HepG2 (cell line): ENCODE measurements around the gene DNAAF3. TPM values are rescaled to one million over a fixed set of nuclear protein-coding genes. Genes with fewer than 3 reads are reported as not detected.
A peak's percentile ranks its signal among the peaks of the same experiment; 100 is the strongest.

Source experiments
- ATAC-seq: fragments of 200-7000 bp; cut with Tn5 transposase; 3 replicates; pipeline ENCODE4 v1.9.1; 2020; ENCODE audit warnings: mild to moderate bottlenecking, moderate library complexity
- BruUV-seq: library from RNA; stranded (reverse); fragments of 400-500 nt; replicated peaks from 2 replicates; lab custom pipeline; 2021; lab: Mats Ljungman, UMichigan
- CTCF ChIA-PET: fragments of 300-600 bp; formaldehyde crosslinking; extraction: SDS; loops from one replicate; lab custom pipeline; 2021; ENCODE audit warnings: low total read pairs, inconsistent platforms, low intra/inter-chr PET ratio; lab: Yijun Ruan, JAX
- POLR2A ChIA-PET: fragments of 350-600 bp; sonication (Branson Sonifier 250); formaldehyde crosslinking; loops from one replicate; lab custom pipeline; 2020; ENCODE audit warnings: antibody characterized with exemption, inconsistent platforms; lab: Yijun Ruan, JAX
- DNase-seq: peaks from one replicate; pipeline ENCODE4 v3.0.0-alpha.2; 2015; ENCODE audit warnings: low spot score
- FAIRE-seq: peaks from 3 replicates; lab custom pipeline; 2011; peaks lifted over from hg19 to GRCh38; lab: Jason Lieb, UNC
- H2AFZ ChIP-seq: one replicate; pipeline ENCODE4 v1.6.1; 2011; ENCODE audit warnings: low read length, inconsistent platforms
- H3K27ac ChIP-seq: fragments of 300-600 bp; 3 replicates; pipeline ENCODE4 v1.8.0; 2011; ENCODE audit warnings: mixed run types, mild to moderate bottlenecking, mixed read lengths, low read length, inconsistent platforms; ENCODE audit not compliant: insufficient read depth; ENCODE audit errors: extremely low read length
- H3K27me3 ChIP-seq, 2 experiments: fragments of 200-600 bp in 1 of 2; 2 replicates in 1 of 2; 3 replicates in 1 of 2; pipeline versions ENCODE4 v1.6.0 to v1.8.0; 2011; ENCODE audit warnings: low read length in 2 of 2, mild to moderate bottlenecking in 2 of 2, moderate library complexity in 2 of 2, inconsistent platforms in 1 of 2; ENCODE audit not compliant: insufficient read depth in 2 of 2, control insufficient read depth in 1 of 2
- H3K36me3 ChIP-seq, 2 experiments: fragments of 200-600 bp in 1 of 2; replicated peaks in 1 of 2; 2 replicates in 1 of 2; 3 replicates in 1 of 2; pipeline versions ENCODE4 v1.5.1 to v1.8.0; 2011; ENCODE audit warnings: low read length in 2 of 2, inconsistent platforms in 1 of 2; ENCODE audit not compliant: insufficient read depth in 2 of 2, control insufficient read depth in 1 of 2
- H3K4me1 ChIP-seq: 2 replicates; pipeline ENCODE4 v1.5.1; 2012; ENCODE audit warnings: low read length, inconsistent platforms; ENCODE audit not compliant: insufficient read depth
- H3K4me2 ChIP-seq: 2 replicates; pipeline ENCODE4 v1.6.0; 2011; ENCODE audit warnings: low read depth, low read length, inconsistent platforms
- H3K4me3 ChIP-seq, 3 experiments: fragments of 200-600 bp in 1 of 3; sonication (generic), shearing (Covaris generic) in 1 of 3; replicated peaks in 1 of 3; 2 replicates each; pipeline ENCODE4 v1.5.1; 2011 to 2016; ENCODE audit warnings: low read length in 3 of 3, inconsistent platforms in 2 of 3, low read depth in 2 of 3, mild to moderate bottlenecking in 2 of 3, control low read depth in 1 of 3, mixed read lengths in 1 of 3; ENCODE audit not compliant: insufficient read depth in 1 of 3
- H3K79me2 ChIP-seq: one replicate; pipeline ENCODE4 v1.6.1; 2011; ENCODE audit warnings: low read length, inconsistent platforms; ENCODE audit not compliant: insufficient read depth
- H3K9ac ChIP-seq: 2 replicates; pipeline ENCODE4 v1.6.0; 2011; ENCODE audit warnings: mild to moderate bottlenecking, low read depth, low read length, inconsistent platforms; ENCODE audit not compliant: insufficient read depth
- H3K9me3 ChIP-seq: 2 replicates; pipeline ENCODE4 v1.5.1; 2012; ENCODE audit warnings: mild to moderate bottlenecking, low read length
- H4K20me1 ChIP-seq: 2 replicates; pipeline ENCODE4 v1.6.0; 2011; ENCODE audit warnings: inconsistent platforms, mild to moderate bottlenecking, low read length, moderate library complexity; ENCODE audit not compliant: insufficient read depth
- BHLHE40 ChIP-seq: IDR thresholded peaks from 2 replicates; pipeline ENCODE4 v1.6.1; 2011; ENCODE audit warnings: low read length, improper control_type of control experiment
- DNMT1 ChIP-seq: sonication (generic); formaldehyde crosslinking; IDR thresholded peaks from 2 replicates; pipeline ENCODE4 v1.5.1; 2020; ENCODE audit warnings: mild to moderate bottlenecking, missing genetic modification reagents
- RFX1 ChIP-seq: fragments of 450-650 bp; IDR thresholded peaks from 2 replicates; pipeline ENCODE4 v1.6.1; 2017
- RFX3 ChIP-seq: IDR thresholded peaks from 2 replicates; pipeline ENCODE4 v1.6.1; 2016; ENCODE audit warnings: missing biosample characterization, missing genetic modification reagents
- ZNF256 ChIP-seq: sonication (generic); formaldehyde crosslinking; conservative IDR thresholded peaks from 2 replicates; pipeline ENCODE4 v1.4.0; 2020; ENCODE audit warnings: missing genetic modification reagents
- ZNF556 ChIP-seq: sonication (generic); formaldehyde crosslinking; IDR thresholded peaks from 2 replicates; pipeline ENCODE4 v1.4.0; 2020; ENCODE audit warnings: mild to moderate bottlenecking, missing genetic modification reagents, borderline replicate concordance
- WGBS: methylation state at CpG from one replicate; pipeline ENCODE4 v1.1.6; 2017; ENCODE audit warnings: low lambda C conversion rate; 5-methylcytosine and 5-hydroxymethylcytosine counted together
- in situ Hi-C: cut with HindIII; loops from 2 replicates; pipeline ENCODE4 v1.10.0; 2017; ENCODE audit warnings: low pct_unique_long_range_greater_than_20kb; ENCODE audit not compliant: extremely low pct_ligation_motif_present
- intact Hi-C: fragments of 100-400 bp; cut with micrococcal nuclease; formaldehyde crosslinking; loops from one replicate; pipeline ENCODE4 v1.10.0; 2022; ENCODE audit not compliant: unreplicated experiment
- polyA plus RNA-seq, 8 experiments: library from polyadenylated mRNA; depleted of rRNA in 3 of 8; stranded (reverse) in 7 of 8; unstranded in 1 of 8; fragments of >200 nt; fragmentation: Illumina TruSeq in 4 of 8; extraction: Trizol in 4 of 8; gene quantifications; 2 replicates each; pipeline versions ENCODE4 v1.2.1 to v1.2.3, GENCODE V29; 2011 to 2016; ENCODE audit warnings: low read depth in 4 of 8, missing spikeins in 1 of 8, mixed read lengths in 1 of 8; ENCODE audit not compliant: insufficient read depth in 1 of 8
- total RNA-seq, 5 experiments: library from RNA; depleted of rRNA; stranded (reverse); fragments of >200 nt; fragmentation: Illumina TruSeq; extraction: Trizol; gene quantifications; 2 replicates each; pipeline ENCODE4 v1.2.3, GENCODE V29; 2016; ENCODE audit warnings: low read depth in 1 of 5
- TF ChIP-seq, protein P1 (sequence below): sonication (generic); formaldehyde crosslinking; IDR thresholded peaks from 2 replicates; pipeline ENCODE4 v1.4.0; 2020; ENCODE audit warnings: mild to moderate bottlenecking, missing genetic modification reagents
- TF ChIP-seq, protein P2 (sequence below): fragments of 450-650 bp; IDR thresholded peaks from 2 replicates; pipeline ENCODE4 v1.6.1; 2017; ENCODE audit warnings: mild to moderate bottlenecking

The DNAAF3 gene
- total and polyA plus RNA-seq, 2 of the 13 experiments (the other 11 are each of a cell fraction or from before 2014, with no cell fraction given), result 0.30 to 0.40 TPM

DNA sequence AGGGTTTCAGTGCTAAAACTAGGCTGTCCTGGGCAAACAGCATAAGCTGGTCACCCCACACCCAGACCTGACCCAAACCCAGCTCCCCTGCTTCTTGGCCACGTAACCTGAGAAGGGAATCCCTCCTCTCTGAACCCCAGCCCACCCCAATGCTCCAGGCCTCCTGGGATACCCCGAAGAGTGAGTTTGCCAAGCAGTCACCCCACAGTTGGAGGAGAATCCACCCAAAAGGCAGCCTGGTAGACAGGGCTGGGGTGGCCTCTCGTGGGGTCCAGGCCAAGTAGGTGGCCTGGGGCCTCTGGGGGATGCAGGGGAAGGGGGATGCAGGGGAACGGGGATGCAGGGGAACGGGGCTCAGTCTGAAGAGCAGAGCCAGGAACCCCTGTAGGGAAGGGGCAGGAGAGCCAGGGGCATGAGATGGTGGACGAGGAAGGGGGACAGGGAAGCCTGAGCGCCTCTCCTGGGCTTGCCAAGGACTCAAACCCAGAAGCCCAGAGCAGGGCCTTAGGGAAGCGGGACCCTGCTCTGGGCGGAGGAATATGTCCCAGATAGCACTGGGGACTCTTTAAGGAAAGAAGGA is 51.8 kb downstream of the DNAAF3 start (continued):
- TF ChIP-seq, protein P1, sequence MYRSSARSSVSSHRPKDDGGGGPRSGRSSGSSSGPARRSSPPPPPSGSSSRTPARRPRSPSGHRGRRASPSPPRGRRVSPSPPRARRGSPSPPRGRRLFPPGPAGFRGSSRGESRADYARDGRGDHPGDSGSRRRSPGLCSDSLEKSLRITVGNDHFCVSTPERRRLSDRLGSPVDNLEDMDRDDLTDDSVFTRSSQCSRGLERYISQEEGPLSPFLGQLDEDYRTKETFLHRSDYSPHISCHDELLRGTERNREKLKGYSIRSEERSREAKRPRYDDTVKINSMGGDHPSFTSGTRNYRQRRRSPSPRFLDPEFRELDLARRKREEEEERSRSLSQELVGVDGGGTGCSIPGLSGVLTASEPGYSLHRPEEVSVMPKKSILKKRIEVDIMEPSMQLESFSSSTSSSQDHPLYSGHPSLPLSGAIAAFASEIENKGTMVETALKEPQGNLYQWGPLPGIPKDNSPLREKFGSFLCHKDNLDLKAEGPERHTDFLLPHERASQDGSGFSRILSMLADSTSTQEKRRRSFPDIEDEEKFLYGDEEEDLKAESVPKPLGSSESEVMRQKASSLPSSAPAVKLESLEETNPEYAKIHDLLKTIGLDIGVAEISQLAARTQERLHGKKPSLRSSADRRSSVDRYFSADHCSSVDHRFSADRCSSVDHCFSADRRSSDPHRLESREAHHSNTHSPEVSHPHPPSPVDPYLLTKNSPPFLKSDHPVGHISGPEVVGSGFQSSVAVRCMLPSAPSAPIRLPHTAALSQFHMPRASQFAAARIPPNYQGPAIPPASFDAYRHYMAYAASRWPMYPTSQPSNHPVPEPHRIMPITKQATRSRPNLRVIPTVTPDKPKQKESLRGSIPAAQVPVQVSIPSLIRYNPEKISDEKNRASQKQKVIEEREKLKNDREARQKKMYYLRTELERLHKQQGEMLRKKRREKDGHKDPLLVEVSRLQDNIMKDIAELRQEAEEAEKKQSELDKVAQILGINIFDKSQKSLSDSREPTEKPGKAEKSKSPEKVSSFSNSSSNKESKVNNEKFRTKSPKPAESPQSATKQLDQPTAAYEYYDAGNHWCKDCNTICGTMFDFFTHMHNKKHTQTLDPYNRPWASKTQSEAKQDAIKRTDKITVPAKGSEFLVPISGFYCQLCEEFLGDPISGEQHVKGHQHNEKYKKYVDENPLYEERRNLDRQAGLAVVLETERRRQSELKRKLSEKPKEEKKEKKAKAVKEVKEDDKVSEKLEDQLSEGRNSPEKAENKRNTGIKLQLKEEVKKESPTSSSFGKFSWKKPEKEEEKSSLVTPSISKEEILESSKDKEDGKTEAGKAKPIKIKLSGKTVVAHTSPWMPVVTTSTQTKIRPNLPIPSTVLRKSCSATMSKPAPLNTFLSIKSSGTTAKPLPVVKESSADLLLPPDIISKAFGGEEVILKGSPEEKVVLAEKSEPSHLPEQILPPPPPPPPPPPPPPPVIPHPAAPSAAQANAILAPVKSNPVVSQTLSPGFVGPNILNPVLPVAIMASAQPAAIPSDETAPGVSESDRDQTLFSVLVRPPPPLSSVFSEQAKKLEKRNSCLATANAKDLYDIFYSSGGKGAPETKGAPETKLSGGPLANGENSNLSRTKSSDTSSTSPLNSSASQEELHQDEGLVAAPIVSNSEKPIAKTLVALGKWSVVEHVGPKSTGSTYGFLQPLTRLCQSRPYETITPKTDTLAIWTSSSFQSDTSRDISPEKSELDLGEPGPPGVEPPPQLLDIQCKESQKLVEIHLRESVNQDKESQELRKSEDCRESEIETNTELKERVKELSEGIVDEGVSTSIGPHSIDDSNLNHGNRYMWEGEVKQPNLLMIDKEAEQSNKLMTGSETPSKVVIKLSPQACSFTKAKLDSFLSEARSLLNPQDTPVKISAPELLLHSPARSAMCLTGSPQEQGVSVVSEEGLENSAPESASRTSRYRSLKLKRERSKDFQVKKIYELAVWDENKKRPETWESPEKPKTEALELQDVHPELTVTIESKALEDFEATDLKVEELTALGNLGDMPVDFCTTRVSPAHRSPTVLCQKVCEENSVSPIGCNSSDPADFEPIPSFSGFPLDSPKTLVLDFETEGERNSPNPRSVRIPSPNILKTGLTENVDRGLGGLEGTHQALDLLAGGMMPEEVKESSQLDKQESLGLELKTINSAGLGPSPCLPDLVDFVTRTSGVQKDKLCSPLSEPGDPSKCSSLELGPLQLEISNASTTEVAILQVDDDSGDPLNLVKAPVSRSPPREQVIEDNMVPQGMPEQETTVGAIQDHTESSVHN (CRISPR knock-in tag), result no peak
- no peak for TF ChIP-seq ZNF556 (CRISPR knock-in tag)

DNA sequence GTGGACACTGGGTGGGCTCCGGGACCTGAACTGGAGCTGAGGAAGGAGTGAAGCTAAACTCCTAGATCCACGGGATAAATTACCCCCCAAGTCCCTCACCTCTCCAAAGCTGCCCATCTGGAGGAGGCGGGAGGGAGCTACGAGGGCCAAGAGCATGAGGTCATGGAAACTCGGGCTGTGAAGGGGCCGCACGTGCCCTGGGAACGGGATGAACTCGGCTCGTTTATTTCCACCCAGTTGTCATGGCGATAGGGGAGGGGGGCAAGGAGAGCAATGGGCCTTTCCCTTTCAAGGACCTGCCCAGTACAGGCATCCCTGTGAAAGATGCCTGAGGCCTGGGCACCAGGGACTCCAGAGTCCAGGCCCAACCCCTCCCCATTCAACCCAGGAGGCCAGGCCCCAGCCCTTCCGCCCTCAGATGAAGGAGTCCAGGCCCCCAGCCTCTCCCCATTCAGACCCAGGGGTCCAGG is 52.8 kb downstream of the DNAAF3 start:
- peaks cover 5 to 7% of the 10 kb centered on the region in 2 experiments; a peak in 4 of 5 replicates for H3K36me3 ChIP-seq
- H2AFZ ChIP-seq, result no peak overlapping the region
- no peaks in the 10 kb centered on the region for H3K27me3 ChIP-seq
- DNase-seq (peak; percentile 38), ATAC-seq (no peak), FAIRE-seq (no peak)
- peaks cover 32% of the 10 kb centered on the region for H3K79me2 ChIP-seq
- no peak overlapping the region for H3K4me3 ChIP-seq
- peaks cover 30% of the 10 kb centered on the region for H3K4me1 ChIP-seq
- 63% methylated on average over 11 of the region's 12 CpGs for WGBS
- 0 out of 2 replicates have a peak overlapping the region, but pooled peaks have one; percentile 29 for H3K9ac ChIP-seq
- no TSS peak for BruUV-seq
- peaks cover 14% of the 10 kb centered on the region for H4K20me1 ChIP-seq
- H3K27ac ChIP-seq, result no peak overlapping the region
- ChIA-PET CTCF (no interaction called here), POLR2A (no interaction called here)
- in situ Hi-C loops, result no loop called here
- H3K4me2 ChIP-seq, result no peak overlapping the region
- H3K9me3 ChIP-seq, result no peaks in the 10 kb centered on the region
- peak; percentile 74 for TF ChIP-seq RFX1
- peak; percentile 69 for TF ChIP-seq RFX3 (CRISPR knock-in tag)
- TF ChIP-seq BHLHE40, result peak; percentile 74
- TF ChIP-seq, protein P2, sequence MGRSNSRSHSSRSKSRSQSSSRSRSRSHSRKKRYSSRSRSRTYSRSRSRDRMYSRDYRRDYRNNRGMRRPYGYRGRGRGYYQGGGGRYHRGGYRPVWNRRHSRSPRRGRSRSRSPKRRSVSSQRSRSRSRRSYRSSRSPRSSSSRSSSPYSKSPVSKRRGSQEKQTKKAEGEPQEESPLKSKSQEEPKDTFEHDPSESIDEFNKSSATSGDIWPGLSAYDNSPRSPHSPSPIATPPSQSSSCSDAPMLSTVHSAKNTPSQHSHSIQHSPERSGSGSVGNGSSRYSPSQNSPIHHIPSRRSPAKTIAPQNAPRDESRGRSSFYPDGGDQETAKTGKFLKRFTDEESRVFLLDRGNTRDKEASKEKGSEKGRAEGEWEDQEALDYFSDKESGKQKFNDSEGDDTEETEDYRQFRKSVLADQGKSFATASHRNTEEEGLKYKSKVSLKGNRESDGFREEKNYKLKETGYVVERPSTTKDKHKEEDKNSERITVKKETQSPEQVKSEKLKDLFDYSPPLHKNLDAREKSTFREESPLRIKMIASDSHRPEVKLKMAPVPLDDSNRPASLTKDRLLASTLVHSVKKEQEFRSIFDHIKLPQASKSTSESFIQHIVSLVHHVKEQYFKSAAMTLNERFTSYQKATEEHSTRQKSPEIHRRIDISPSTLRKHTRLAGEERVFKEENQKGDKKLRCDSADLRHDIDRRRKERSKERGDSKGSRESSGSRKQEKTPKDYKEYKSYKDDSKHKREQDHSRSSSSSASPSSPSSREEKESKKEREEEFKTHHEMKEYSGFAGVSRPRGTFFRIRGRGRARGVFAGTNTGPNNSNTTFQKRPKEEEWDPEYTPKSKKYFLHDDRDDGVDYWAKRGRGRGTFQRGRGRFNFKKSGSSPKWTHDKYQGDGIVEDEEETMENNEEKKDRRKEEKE, result no peak
- no peak for TF ChIP-seq DNMT1 (CRISPR knock-in tag)
- TF ChIP-seq ZNF256 (CRISPR knock-in tag), result no peak
- intact Hi-C loops, result no loop called here
